ENCODE results near the gene KANK4. TPM values are rescaled to one million over a fixed set of nuclear protein-coding genes. Genes with fewer than 3 reads are reported as not detected.

The KANK4 gene
- polyA plus RNA-seq, 3 donors = not detected

- H3K4me2 ChIP-seq (replicated peaks; ENCODE audit: extremely low read depth, low read length, poor library complexity, severe bottlenecking) = no peak overlapping the region
- WGBS (ENCODE audit: insufficient coverage) = 84% methylated on average over 5 of the region's 9 CpGs
- no peak overlapping the region for H3K4me3 Mint-ChIP-seq
- H3K27ac Mint-ChIP-seq = peak overlapping the region in 2 of 7 donors; percentile 23 to 76
- H3K9ac ChIP-seq (ENCODE audit: insufficient read depth, low read length, poor library complexity, severe bottlenecking) = no peak overlapping the region
- no peaks in the 10 kb centered on the region for H3K79me2 ChIP-seq (ENCODE audit: insufficient read depth, low read length)
- no peak overlapping the region for H3K4me3 ChIP-seq (replicated peaks in 1 of 3; ENCODE audit: low read depth in 2 of 3, low read length in 3 of 3)
- H3K9me3 ChIP-seq (replicated peaks in 1 of 2; ENCODE audit: control insufficient read depth in 1 of 2, insufficient read depth in 1 of 2, low read length in 2 of 2) = no peaks in the 10 kb centered on the region
- intact Hi-C loops (cut with micrococcal nuclease) = no loop called here
- H3K27me3 Mint-ChIP-seq (ENCODE audit: low read depth in 3 of 3) = peaks cover 0 to 2% (median 2%) of the 10 kb centered on the region in 3 donors
- peaks cover 6 to 10% of the 10 kb centered on the region in 2 donors for H3K4me1 ChIP-seq (ENCODE audit: control insufficient read depth in 1 of 2, insufficient read depth in 2 of 2, low read length in 2 of 2)
- no peaks in the 10 kb centered on the region for H3K36me3 ChIP-seq (replicated peaks in 1 of 2; ENCODE audit: control insufficient read depth in 1 of 2, insufficient read depth in 2 of 2, low read length in 2 of 2)
- no peak for TF ChIP-seq CTCF (IDR thresholded peaks at IDR 0.05)
- no peak overlapping the region for H2AFZ ChIP-seq (ENCODE audit: insufficient read depth, low read depth, low read length, poor library complexity, severe bottlenecking)
- no peaks in the 10 kb centered on the region for H3K9me3 Mint-ChIP-seq
- no peak overlapping the region for H3K27ac ChIP-seq (ENCODE audit: low read depth in 1 of 2, low read length in 2 of 2)
- H4K20me1 ChIP-seq (ENCODE audit: insufficient read depth, low read length) = no peaks in the 10 kb centered on the region
- no peak for DNase-seq
- no peaks in the 10 kb centered on the region for H3K27me3 ChIP-seq (ENCODE audit: control insufficient read depth in 2 of 2, insufficient read depth in 2 of 2, low read length in 2 of 2)
- H3K4me1 Mint-ChIP-seq = peaks cover 31% of the 10 kb centered on the region
- H3K36me3 Mint-ChIP-seq = no peaks in the 10 kb centered on the region
These were observed 49.3 kb downstream of the KANK4 start for GRCh38 chr1:62269851-62270495.

- no peak for TF ChIP-seq CTCF (IDR thresholded peaks at IDR 0.05)
- H3K4me3 ChIP-seq (replicated peaks in 1 of 3; ENCODE audit: low read depth in 2 of 3, low read length in 3 of 3) = no peak overlapping the region
- H3K27ac ChIP-seq (ENCODE audit: low read depth in 1 of 2, low read length in 2 of 2) = no peak overlapping the region
- WGBS (ENCODE audit: insufficient coverage) = no CpG with 5 or more reads among the region's 1 CpG
- H3K36me3 Mint-ChIP-seq = no peaks in the 10 kb centered on the region
- H4K20me1 ChIP-seq (ENCODE audit: insufficient read depth, low read length) = no peaks in the 10 kb centered on the region
- H3K79me2 ChIP-seq (ENCODE audit: insufficient read depth, low read length) = no peaks in the 10 kb centered on the region
- peaks cover 31% of the 10 kb centered on the region for H3K4me1 Mint-ChIP-seq
- DNase-seq = no peak
- H3K9me3 ChIP-seq (replicated peaks in 1 of 2; ENCODE audit: control insufficient read depth in 1 of 2, insufficient read depth in 1 of 2, low read length in 2 of 2) = no peaks in the 10 kb centered on the region
- H3K27me3 ChIP-seq (ENCODE audit: control insufficient read depth in 2 of 2, insufficient read depth in 2 of 2, low read length in 2 of 2) = no peaks in the 10 kb centered on the region
- H3K9me3 Mint-ChIP-seq = no peaks in the 10 kb centered on the region
- H3K27me3 Mint-ChIP-seq (ENCODE audit: low read depth in 3 of 3) = peaks cover 0 to 4% (median 2%) of the 10 kb centered on the region in 3 donors
- H3K27ac Mint-ChIP-seq = no peak overlapping the region
- no peak overlapping the region for H3K9ac ChIP-seq (ENCODE audit: insufficient read depth, low read length, poor library complexity, severe bottlenecking)
- intact Hi-C loops (cut with micrococcal nuclease) = no loop called here
- no peak overlapping the region for H2AFZ ChIP-seq (ENCODE audit: insufficient read depth, low read depth, low read length, poor library complexity, severe bottlenecking)
- no peaks in the 10 kb centered on the region for H3K36me3 ChIP-seq (replicated peaks in 1 of 2; ENCODE audit: control insufficient read depth in 1 of 2, insufficient read depth in 2 of 2, low read length in 2 of 2)
- H3K4me1 ChIP-seq (ENCODE audit: control insufficient read depth in 1 of 2, insufficient read depth in 2 of 2, low read length in 2 of 2) = peaks cover 6 to 10% of the 10 kb centered on the region in 2 donors
- H3K4me3 Mint-ChIP-seq = no peak overlapping the region
- H3K4me2 ChIP-seq (replicated peaks; ENCODE audit: extremely low read depth, low read length, poor library complexity, severe bottlenecking) = no peak overlapping the region
These were observed 49.8 kb downstream of the KANK4 start for GRCh38 chr1:62269439-62269838.
